Measurements from ENCODE around the gene PWP1. TPM values are rescaled to one million over a fixed set of nuclear protein-coding genes. Genes with fewer than 3 reads are reported as not detected.
"Not testable (repeated sequence)": the region's sequence is repeated elsewhere in the genome, so short reads cannot be mapped to it uniquely, and the experiment has no call there.

The PWP1 gene
- total RNA-seq, 2 experiments from 2014 or later, result 44.0 to 47.0 TPM

DNA sequence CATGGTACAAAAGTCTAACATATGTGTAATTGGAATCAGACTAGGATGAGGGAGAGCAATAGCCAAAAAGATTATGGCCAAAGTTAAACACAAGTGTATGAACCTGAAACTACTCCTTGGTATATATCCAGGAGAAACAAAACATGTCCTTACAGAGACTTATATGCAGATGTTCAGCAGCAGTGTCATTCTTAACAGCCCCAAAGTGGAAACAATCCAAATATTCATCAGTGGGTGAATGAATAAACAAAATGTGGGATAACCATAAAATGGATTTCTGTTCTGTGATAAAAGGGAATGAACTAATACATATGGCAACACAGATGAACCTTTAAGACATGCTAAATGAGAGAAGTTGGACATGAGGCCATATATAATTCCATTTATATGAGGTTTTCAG, 30.2 kb downstream of the PWP1 start:
- Mint-ChIP-seq H3K27me3 (no peaks in the 10 kb centered on the region), H3K4me3 (no peak overlapping the region), H3K36me3 (peaks cover 50% of the 10 kb centered on the region), H3K9me3 (peaks cover 2% of the 10 kb centered on the region), H3K27ac (no peak overlapping the region), H3K4me1 (ENCODE audit: low read depth) (no peaks in the 10 kb centered on the region)
- CTCF ChIA-PET, result no interaction called here
- intact Hi-C loops (cut with micrococcal nuclease), result no loop called here
- POLR2A ChIA-PET, result no interaction called here
- no peak for DNase-seq

GRCh38 chr12:107718606-107719005, 33.0 kb downstream of the PWP1 start:
- ChIA-PET CTCF (interaction anchor here (0.9 kb wide), 1 partner anchor 48 kb away, joined by 3 read pairs; no protein-coding TSS in a partner anchor), POLR2A (no interaction called here)
- no peak overlapping the region for H3K4me3 Mint-ChIP-seq
- intact Hi-C loops (cut with micrococcal nuclease), result no loop called here
- DNase-seq, result peak; percentile 31
- no peaks in the 10 kb centered on the region for H3K4me1 Mint-ChIP-seq (ENCODE audit: low read depth)
- H3K27ac Mint-ChIP-seq, result no peak overlapping the region
- peaks cover 7% of the 10 kb centered on the region for H3K9me3 Mint-ChIP-seq
- no peaks in the 10 kb centered on the region for H3K27me3 Mint-ChIP-seq
- H3K36me3 Mint-ChIP-seq, result peaks cover 35% of the 10 kb centered on the region

DNA sequence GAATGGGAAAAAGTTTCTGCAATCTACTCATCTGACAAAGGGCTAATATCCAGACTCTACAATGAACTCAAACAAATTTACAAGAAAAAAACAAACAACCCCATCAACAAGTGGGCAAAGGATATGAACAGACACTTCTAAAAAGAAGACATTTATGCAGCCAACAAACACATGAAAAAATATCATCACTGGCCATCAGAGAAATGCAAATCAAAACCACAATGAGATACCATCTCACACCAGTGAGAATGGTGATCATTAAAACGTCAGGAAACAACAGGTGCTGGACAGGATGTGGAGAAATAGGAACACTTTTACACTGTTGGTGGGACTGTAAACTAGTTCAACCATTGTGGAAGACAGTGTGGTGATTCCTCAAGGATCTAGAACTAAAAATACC, 41.7 kb downstream of the PWP1 start:
- POLR2A ChIA-PET; intact Hi-C loops (cut with micrococcal nuclease); H3K4me1 Mint-ChIP-seq (ENCODE audit: low read depth); H3K27ac Mint-ChIP-seq; H3K27me3 Mint-ChIP-seq; DNase-seq; CTCF ChIA-PET; H3K4me3 Mint-ChIP-seq: not testable (repeated sequence)
- H3K36me3 Mint-ChIP-seq, result peaks cover 14% of the 10 kb centered on the region
- peaks cover 12% of the 10 kb centered on the region for H3K9me3 Mint-ChIP-seq

- intact Hi-C loops (cut with micrococcal nuclease); H3K4me1 Mint-ChIP-seq (ENCODE audit: low read depth); DNase-seq; CTCF ChIA-PET; H3K4me3 Mint-ChIP-seq; H3K27ac Mint-ChIP-seq; H3K27me3 Mint-ChIP-seq; POLR2A ChIA-PET: not testable (repeated sequence)
- peaks cover 12% of the 10 kb centered on the region for H3K9me3 Mint-ChIP-seq
- peaks cover 14% of the 10 kb centered on the region for H3K36me3 Mint-ChIP-seq
Observed at GRCh38 chr12:107727742-107728141, 42.1 kb downstream of the PWP1 start.

DNA sequence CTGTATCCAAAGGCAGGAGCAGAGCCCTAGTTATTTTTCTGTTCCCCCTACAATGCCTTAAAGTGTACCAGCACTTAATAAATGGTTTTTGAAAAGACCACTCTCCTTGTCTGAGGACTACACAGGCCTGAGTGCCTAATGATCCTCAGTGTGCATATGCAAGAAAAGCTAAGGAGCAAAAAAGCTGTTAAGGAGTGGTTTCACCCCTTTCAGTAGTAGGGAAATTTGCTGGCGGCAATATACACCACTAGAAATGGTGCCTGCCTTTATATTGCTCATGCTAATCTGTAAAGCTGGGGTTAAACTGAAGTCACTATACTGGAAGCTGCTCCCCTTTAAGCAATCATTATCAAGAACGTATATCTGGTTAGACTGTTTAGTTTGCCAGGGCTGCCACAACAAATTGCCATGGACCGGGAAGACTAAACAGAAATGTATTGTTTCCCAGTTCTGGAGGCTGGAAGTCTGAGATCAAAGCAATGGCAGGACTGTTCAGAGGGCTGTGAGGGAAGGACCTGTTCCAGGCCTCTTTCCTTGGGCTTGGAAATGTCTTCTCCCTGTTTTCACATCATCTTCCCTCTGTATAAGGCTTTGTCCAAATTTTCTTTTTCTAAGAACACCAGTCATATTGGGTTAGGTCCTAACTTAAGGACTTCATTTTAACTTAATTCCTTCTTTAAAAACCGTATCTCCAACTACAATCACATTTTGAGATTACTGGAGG, 45.2 kb downstream of the PWP1 start:
- POLR2A ChIA-PET, result no interaction called here
- Mint-ChIP-seq H3K9me3 (peaks cover 3% of the 10 kb centered on the region), H3K4me1 (ENCODE audit: low read depth) (no peaks in the 10 kb centered on the region), H3K27ac (no peak overlapping the region), H3K27me3 (no peaks in the 10 kb centered on the region), H3K36me3 (peaks cover 23% of the 10 kb centered on the region), H3K4me3 (no peak overlapping the region)
- no peak for DNase-seq
- CTCF ChIA-PET, result no interaction called here
- intact Hi-C loops (cut with micrococcal nuclease), result no loop called here

- no peaks in the 10 kb centered on the region for H3K27me3 Mint-ChIP-seq
- ChIA-PET CTCF (no interaction called here), POLR2A (no interaction called here)
- peaks cover 28% of the 10 kb centered on the region for H3K36me3 Mint-ChIP-seq
- H3K4me1 Mint-ChIP-seq (ENCODE audit: low read depth), result no peaks in the 10 kb centered on the region
- intact Hi-C loops (cut with micrococcal nuclease), result no loop called here
- H3K27ac Mint-ChIP-seq, result no peak overlapping the region
- H3K4me3 Mint-ChIP-seq, result no peak overlapping the region
- DNase-seq, result no peak
- peaks cover 3% of the 10 kb centered on the region for H3K9me3 Mint-ChIP-seq
Observed at GRCh38 chr12:107731366-107731765, 45.8 kb downstream of the PWP1 start.

DNA sequence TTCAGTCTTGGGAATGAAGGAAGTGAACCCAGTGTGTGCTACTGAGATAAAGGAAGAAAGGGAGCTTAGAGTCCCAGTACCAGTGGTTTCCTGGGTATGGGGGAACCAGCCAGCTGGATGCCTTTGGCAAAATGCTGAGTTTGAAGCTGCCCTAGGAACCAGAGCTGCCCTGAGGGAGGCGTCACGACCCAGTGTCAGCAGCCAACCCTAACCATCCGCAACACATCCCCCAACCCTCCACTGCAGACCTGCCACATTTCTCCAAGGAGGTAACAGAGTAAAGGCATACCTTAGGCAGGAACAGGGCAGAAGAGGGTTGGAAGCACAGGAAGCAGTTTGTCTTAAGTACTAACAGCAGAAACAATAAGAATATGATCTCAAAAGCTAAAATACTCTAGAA, 46.8 kb downstream of the PWP1 start:
- Mint-ChIP-seq H3K27ac (no peak overlapping the region), H3K27me3 (no peaks in the 10 kb centered on the region), H3K4me1 (ENCODE audit: low read depth) (no peaks in the 10 kb centered on the region), H3K4me3 (no peak overlapping the region), H3K36me3 (peaks cover 34% of the 10 kb centered on the region), H3K9me3 (peaks cover under 1% of the 10 kb centered on the region)
- intact Hi-C loops (cut with micrococcal nuclease), result no loop called here
- no peak for DNase-seq
- ChIA-PET CTCF (no interaction called here), POLR2A (no interaction called here)

DNA sequence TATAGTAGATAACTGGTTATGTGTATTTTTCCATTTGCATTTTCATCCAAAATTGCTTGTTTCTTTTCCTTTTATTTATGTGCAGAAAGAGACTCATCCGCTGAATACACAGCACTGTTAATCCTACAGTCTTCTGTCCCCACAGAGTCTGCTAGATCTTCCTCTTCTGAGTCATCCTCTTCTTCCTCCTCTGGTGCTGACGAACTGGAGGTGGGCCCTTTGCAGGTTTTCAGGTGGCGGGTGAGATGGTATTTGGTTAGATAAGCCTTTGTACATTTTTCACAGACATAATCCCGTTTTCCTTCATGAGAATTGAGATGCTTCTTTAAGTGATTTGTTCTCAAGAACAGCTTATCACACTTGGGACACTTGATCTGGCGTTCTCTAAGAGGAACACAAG, 48.5 kb downstream of the PWP1 start:
- Mint-ChIP-seq H3K4me3 (no peak overlapping the region), H3K4me1 (ENCODE audit: low read depth) (no peaks in the 10 kb centered on the region), H3K9me3 (no peaks in the 10 kb centered on the region), H3K27me3 (no peaks in the 10 kb centered on the region), H3K27ac (no peak overlapping the region), H3K36me3 (peaks cover 49% of the 10 kb centered on the region)
- intact Hi-C loops (cut with micrococcal nuclease), result no loop called here
- POLR2A ChIA-PET, result no interaction called here
- DNase-seq, result no peak
- CTCF ChIA-PET, result no interaction called here

DNA sequence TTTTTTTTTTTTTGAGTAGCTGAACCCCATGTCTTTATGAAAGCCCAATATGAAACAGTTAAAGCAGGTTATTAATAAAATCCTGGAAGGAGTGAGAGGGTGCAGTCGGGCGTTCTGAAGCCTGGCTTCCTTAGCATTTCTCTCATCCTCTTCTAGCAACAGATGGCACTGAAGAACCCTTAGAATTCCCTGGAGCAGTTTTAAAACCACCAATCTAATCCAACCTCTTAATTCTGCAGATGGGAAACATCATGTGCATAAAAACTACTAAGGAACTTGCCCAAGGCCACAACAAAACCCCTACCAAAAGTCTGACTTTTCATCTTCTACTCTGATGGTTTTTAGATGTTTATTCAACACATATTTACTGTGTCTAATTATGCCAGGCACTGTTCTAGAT, 50.2 kb downstream of the PWP1 start:
- intact Hi-C loops (cut with micrococcal nuclease), result no loop called here
- Mint-ChIP-seq H3K36me3 (peaks cover 55% of the 10 kb centered on the region), H3K9me3 (no peaks in the 10 kb centered on the region), H3K27me3 (no peaks in the 10 kb centered on the region), H3K27ac (no peak overlapping the region), H3K4me1 (ENCODE audit: low read depth) (no peaks in the 10 kb centered on the region), H3K4me3 (no peak overlapping the region)
- ChIA-PET CTCF (no interaction called here), POLR2A (no interaction called here)
- DNase-seq, result no peak

DNA sequence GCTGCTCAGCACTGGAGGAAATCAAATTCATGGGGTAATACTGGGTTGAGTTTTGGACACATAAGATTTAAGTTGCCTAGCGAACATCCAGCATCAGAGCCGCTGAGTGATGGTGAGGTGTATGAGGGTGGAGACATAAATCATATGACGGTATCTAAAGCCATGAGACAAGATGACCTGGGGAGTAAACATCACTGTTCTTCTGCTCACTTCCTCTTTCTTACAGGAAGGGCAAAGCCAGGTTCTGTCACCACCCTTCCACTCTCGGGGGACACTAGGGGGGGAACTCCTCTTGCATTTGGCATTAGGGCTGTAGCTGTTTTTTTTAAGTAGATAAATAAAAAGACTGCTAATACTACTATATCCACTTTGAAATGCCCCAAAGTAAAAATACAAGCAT, 51.3 kb downstream of the PWP1 start:
- Mint-ChIP-seq H3K36me3 (peaks cover 62% of the 10 kb centered on the region), H3K9me3 (no peaks in the 10 kb centered on the region), H3K4me3 (no peak overlapping the region), H3K27me3 (no peaks in the 10 kb centered on the region), H3K27ac (no peak overlapping the region), H3K4me1 (ENCODE audit: low read depth) (no peaks in the 10 kb centered on the region)
- intact Hi-C loops (cut with micrococcal nuclease), result no loop called here
- ChIA-PET CTCF (no interaction called here), POLR2A (no interaction called here)
- DNase-seq, result no peak

DNA sequence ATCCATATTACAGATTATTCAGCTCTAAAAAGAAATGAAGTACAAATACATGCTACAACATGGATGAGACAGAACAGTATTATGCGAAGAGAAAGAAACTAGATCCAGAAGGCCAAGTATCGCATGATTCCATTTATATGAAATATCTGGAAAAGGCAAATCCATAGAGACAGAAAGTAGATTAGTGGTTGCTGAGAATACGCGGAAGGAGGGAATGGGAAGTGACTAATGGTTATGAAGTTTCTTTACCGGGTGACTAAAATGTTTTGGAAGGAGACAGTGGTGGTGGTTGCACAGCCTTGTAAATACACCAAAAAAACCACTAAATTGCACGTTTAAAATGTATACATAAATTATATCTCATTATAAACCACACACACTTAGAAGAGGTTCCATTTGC, 62.9 kb downstream of the PWP1 start:
- Mint-ChIP-seq H3K4me3 (no peak overlapping the region), H3K9me3 (no peaks in the 10 kb centered on the region), H3K27me3 (no peaks in the 10 kb centered on the region), H3K36me3 (peaks cover 37% of the 10 kb centered on the region), H3K27ac (no peak overlapping the region), H3K4me1 (ENCODE audit: low read depth) (peaks cover 2% of the 10 kb centered on the region)
- intact Hi-C loops (cut with micrococcal nuclease), result no loop called here
- DNase-seq, result no peak
- CTCF ChIA-PET, result no interaction called here
- POLR2A ChIA-PET, result interaction anchor here (1.1 kb wide), 1 partner anchor 10 kb away, joined by 3 read pairs; no protein-coding TSS in a partner anchor

GRCh38 chr12:107749083-107749482, 63.5 kb downstream of the PWP1 start:
- Mint-ChIP-seq H3K36me3 (peaks cover 39% of the 10 kb centered on the region), H3K9me3 (no peaks in the 10 kb centered on the region), H3K4me1 (ENCODE audit: low read depth) (peaks cover 2% of the 10 kb centered on the region), H3K27me3 (no peaks in the 10 kb centered on the region), H3K4me3 (no peak overlapping the region), H3K27ac (no peak overlapping the region)
- intact Hi-C loops (cut with micrococcal nuclease), result no loop called here
- no peak for DNase-seq
- CTCF ChIA-PET, result no interaction called here
- POLR2A ChIA-PET, result interaction anchor here (1.0 to 1.1 kb wide), 2 partner anchors 10 to 11 kb away, joined by 3 to 4 read pairs; no protein-coding TSS in a partner anchor

DNA sequence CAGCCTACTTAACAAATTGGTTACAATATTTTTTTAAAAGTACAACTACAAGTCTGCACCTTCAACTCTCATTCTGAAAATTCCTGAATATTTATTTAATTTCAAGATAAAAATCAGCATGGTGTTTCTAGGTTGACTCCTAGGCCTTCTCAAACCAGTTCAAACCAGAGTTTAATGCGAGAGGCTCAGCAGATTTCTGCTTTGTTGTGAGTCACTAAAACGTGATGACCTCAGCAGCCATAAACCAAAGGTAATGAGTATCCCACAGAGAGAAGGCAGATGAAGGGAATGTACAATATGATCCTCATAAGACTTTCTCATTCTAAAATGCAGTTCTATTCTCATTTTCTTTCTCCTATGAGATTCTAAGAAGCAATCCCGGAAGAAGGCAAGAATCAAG, 73.8 kb downstream of the PWP1 start:
- Mint-ChIP-seq H3K27ac (peak overlapping the region; percentile 88), H3K9me3 (no peaks in the 10 kb centered on the region), H3K36me3 (peaks cover 24% of the 10 kb centered on the region), H3K4me1 (ENCODE audit: low read depth) (peaks cover 27% of the 10 kb centered on the region), H3K4me3 (peak overlapping the region; percentile 92), H3K27me3 (no peaks in the 10 kb centered on the region)
- intact Hi-C loops (cut with micrococcal nuclease), result loop anchor here (5.0 kb wide), 1 partner anchor 758 kb away; the partner anchor contains the start of gene FICD
- POLR2A ChIA-PET, result interaction anchor here (1.4 kb wide), 1 partner anchor 10 kb away, joined by 4 read pairs; no protein-coding TSS in a partner anchor
- peak; percentile 46 for DNase-seq
- CTCF ChIA-PET, result interaction anchor here (1.0 to 2.2 kb wide), 5 partner anchors 18 to 1401 kb away, joined by 3 to 7 read pairs (median 3); partner anchors contain the start of gene POLR3B
